GM19099 (cell line): ENCODE results near the gene XPO4.

Source experiments
- POLR2A ChIP-seq: IDR thresholded peaks from 3 replicates; pipeline ENCODE4 v1.6.1; 2011; ENCODE audit warnings: low read depth; ENCODE audit not compliant: insufficient read length; ENCODE audit errors: extremely low read depth

The XPO4 gene

DNA sequence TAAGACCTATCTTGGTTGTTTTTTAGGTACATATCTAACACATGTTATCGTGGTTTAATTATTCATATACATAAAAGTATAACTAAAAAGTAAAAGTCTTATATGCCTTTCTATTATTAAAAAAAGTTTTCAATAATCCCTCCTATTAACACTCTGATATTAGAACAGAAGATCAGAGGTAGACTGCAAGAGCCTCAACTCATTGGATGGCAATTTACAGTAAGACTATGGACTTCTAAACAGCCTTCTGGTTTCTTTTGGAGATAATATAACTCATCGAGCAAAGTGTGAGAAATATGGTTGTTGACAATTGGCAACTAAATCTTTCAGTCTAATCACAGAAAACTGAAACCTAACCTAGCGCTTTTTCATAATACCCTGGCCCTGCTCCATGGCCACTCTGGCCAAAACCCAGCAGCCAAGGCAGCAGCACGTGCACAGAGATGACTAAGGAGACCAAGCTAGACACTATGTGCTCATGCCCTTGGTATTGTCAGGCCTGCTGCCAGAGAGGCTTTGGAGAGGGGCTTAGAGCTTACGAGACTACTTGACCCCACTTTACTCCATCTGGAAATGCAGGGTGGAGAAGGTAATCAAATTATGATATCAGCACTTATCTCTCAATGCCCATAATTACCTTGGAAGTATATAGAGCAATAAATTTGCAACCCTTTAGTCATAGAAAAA is 88.2 kb downstream of the XPO4 start:
- no peak for TF ChIP-seq POLR2A

DNA sequence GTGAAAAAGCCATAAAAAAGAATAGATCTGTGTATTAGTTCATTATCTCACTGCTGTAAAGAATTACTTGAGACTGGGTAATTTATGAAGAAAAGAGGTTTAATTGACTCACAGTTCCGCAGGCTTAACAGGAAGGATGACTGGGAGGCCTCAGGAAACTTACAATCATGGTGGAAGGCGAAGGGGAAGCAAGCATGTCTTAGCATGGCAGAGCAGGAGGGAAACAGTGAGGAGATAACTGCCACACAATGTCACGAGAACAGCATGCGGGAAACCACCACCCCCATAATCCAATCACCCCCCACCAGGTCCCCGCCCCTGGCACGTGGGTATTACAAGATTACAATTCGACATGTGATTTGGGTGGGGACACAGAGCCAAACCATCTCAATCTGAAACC is 89.7 kb downstream of the XPO4 start:
- TF ChIP-seq POLR2A = no peak

DNA sequence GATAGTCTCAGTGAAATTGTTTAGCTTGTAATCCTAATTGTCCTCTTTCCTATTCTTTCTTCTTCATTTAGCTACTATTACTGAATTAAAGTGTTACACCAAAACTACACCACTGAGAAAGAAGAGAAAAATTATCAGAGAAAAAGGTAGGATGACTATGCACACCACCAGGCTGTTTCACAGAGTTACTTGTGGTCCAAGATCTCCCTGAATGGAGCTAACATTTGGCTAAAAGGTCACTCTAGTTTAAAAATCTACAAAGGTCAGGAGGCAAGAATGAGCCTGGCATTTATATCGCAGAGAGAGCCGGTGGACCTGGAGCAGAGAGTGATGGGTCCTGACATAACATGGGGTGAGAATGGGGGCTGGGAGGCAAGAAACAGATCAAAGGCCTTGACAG is 91.7 kb downstream of the XPO4 start:
- TF ChIP-seq POLR2A = no peak

DNA sequence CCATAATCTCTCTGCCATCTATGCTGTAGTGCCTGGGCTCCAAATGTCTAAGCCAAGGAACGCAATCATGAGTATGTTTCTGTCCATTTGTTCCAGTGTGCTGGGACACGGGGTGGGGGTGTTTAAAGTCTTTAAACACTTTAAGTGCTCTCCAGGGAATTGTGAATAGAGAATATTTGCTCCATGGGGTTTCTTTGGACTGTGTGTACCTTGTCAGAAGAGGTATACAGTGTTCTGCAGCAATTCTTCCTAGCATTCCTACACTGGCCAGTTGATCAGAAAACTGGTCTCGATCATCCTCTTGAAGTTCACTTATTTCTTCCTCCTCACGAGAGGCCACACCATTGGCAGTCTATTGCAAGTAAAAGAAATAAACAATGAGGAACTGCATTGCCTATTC is 93.7 kb downstream of the XPO4 start:
- TF ChIP-seq POLR2A = no peak

DNA sequence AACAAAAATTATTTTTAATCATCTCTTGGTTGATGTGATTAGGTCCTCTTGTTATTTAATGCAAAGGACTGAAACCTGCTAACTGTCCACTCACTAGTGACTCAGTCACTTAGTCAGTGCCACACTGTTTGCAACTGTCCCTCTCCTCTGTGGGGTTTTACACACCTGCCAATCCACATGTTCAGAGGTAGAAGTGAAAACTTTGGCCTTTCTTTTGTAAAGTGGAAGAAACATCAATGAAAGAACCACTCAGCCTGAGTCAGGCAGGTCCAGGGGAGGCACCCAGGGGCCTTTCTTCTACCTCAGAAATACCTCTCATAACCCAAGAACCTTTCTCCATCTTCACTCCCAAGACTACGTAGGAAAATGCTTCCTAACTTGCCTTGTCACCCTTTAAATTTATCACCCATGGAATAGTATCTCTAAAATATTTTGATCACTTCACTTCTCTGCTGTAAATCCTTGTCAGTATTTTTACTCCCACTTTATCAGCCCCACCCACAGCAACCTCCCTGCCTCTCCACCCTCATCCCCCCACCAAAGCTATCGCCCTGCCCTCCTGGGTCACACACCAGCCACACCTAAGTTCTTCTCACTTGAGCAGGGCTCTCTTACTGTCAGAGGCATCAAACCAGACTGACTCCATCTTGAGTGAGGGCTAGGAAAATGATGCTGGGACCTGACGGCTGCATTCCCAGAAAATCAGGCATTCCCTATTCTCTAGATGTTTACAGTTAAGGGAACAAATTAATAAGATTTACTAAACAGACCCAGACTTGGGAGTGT is 99.2 kb downstream of the XPO4 start:
- no peak for TF ChIP-seq POLR2A

DNA sequence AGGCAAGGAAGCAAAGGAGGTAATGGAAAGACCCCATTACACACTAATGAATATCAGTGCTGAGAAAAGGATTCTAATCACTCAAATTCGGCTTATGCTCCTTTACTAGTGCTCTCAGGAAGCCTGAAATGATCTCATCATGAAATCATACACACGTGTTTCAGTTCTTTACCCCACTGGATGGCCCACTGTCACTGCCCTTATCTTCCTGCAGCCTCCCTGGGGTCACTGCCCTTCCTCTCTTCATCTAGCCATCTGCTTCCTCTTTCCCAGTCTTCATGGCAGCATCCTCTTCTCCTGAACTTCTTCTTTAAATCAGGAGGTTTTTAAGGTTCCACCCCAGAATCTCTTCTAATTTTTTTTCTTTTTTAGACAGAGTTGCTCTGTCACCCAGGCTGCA is 100.8 kb downstream of the XPO4 start:
- TF ChIP-seq POLR2A = no peak

DNA sequence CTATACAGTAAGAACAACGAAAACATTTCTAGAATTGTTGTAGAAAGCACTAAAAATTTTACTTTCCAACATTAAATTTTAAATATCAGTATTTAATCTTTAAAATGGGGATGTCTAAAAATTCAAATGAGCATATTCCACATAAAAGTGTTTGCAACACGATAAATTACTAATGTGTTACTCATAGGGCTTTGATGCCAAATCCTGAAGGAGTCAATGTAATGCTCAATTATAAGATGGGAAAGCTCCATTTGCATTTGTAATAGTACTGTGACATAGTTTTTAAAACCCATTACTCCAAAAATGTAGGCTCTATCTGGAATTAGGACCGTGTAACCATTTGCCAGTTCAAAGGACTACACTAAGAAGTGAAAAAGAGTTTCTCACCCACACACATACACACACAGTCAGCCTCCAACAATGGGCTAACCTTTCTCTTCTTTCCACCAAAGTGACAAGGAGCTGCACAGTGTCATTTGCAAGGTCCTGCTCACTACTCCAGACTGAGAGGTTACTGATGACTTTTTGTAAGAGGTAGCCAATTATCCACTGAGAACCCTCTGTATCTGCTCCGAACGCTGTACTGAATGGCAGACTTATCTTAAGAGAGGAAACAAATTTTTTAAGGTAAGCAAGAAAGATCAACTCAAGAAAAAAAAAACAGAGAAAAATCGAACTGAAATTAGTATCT is 102.7 kb downstream of the XPO4 start:
- no peak for TF ChIP-seq POLR2A

DNA sequence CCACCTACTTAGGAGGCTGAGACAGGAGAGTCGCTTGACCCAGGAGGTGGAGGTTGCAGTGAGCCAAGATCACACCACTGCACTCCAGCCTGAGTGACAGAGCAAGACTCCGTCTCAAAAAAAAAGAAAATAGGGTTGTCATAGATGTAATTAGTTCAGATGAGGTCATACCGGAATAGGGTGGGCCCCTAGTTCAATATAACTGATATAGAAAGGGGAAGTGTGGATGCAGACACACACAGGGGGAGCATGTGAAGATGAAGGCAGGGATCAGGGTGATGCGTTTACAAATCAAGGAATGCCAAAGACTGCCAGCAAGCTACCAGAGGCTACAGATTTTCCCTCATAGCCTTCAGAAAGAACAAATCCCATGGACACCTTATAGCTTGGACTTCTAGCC is 104.5 kb downstream of the XPO4 start:
- no peak for TF ChIP-seq POLR2A

DNA sequence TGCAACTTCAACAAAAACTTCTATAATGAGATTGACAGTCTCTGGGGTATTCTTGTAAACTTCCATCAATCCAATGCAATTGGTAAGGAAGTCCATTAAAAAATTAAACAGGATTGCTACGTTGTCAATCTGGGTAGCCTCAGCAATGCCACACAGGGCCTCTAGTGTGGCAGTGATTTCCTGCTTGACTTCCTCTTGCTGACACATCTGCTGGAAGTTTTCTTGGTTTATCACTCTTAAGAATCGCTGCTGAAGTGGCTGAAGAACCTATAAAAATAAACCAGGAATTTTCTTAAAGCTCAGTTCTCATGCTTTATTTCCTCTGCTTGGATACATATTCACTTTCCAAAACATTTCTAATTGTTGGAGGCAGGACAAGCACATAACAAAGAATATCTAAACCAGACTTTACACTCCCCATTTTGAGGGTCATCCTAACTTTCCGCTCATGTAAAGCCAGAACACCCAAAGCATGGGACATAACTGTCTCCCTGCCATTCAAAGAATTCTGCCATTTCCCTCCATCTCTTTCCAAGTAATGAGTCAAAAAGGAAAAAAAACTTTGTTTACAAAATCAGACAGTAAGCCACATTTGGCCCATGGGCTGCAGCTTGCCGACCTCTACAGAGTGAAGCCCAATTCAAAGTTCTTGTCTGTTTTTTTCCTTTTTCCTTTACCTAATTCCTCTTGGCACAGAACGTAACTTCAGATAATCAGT is 105.6 kb downstream of the XPO4 start:
- TF ChIP-seq POLR2A = no peak

DNA sequence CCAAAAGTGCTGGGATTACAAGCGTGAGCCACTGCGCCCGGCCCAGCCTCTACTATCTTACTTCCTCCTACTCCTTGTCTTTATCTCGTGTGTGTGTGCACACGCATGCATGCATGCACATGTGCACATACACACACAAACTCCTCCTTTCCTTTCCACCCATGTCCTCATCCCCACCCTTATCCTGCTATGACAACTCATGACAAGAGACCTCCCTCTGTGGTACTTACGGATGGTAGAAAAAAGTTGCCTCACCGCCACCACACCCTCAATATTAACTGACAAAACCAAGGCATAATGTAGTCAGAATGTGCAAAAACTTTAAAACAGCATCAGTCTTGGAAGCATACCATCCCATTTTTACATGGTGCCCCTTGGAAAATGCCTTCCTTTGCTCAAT is 112.9 kb downstream of the XPO4 start:
- TF ChIP-seq POLR2A = no peak

DNA sequence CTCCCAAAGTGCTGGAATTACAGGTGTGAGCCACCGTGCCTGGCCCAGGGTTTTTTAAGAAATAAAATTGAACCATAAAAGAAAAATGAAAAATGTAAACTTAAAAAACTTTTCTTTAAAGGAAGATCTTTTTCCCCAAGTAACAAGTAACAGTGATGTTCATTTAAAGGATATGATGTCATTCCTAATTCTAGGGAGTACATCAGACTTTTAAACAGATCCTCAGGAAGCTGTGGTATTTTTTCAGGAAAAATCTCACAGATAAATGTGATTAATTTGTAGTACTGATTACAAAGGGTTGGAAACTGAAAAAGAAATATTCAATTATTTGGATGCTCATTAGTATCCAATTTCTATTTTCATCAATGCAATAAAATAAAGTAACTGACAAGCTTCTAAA is 114.2 kb downstream of the XPO4 start:
- TF ChIP-seq POLR2A = no peak

DNA sequence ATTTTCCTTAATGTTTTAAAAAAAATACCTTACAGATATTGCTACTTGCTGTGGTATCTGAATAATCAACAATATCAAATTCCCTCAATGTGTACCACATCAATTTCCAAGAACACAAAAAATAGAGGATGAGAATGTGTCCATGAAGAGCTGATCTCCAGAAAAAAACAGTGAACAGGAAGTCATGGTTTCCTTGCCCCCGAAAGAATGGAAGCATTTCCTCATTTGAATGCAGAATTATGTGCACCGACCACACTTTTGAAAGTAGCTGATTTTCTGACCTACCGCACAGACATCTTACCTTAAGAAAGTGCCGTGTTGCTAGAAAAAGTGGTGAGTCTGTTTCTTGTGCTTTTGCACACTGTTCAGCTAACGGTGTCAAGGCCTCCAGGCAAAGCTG is 115.4 kb downstream of the XPO4 start:
- TF ChIP-seq POLR2A = no peak

DNA sequence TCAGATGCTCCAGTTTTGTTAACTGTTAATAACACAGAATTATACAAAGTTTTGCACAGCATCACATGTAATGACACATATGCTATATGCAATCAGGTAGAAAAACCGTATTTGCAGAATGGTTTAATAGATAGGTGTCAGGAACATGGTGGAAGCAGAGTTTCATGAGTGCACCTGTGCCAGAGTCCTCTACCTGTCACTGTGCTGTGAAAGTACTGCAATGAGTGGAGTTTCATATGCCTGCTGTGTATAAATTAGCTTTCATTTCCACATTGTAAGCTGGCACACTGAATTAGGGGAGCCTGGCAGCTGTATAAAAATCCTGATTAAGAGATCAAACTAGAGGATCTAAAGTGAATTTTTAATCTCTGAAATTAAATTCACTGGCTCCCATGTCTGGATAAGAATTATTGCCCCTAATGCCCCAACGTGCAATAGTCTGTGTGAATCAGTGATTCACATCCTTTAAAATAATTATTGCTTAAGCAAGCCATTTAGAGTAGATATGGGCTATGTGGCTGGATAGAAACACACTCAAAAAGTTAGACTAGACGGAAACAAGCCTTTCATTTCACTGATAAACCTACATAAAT is 120.3 kb downstream of the XPO4 start:
- no peak for TF ChIP-seq POLR2A

DNA sequence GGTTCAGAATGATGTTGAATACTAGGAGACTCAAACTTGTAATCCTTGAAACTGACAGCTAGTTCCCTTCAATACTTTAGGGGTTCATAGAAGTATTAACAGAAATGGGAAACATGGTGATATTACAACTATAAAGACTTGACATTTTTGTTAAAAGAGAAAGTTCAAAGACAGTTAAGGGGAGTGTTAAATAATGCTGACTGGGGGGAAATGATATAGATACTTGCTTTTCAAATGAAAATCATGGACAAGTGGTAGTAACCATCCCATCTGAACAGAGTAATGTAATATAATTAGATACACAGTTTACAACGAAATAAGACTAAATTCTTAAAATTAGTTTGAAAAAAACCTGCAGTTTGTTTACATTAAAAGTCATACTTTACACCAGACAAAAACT is 122.2 kb downstream of the XPO4 start:
- no peak for TF ChIP-seq POLR2A

DNA sequence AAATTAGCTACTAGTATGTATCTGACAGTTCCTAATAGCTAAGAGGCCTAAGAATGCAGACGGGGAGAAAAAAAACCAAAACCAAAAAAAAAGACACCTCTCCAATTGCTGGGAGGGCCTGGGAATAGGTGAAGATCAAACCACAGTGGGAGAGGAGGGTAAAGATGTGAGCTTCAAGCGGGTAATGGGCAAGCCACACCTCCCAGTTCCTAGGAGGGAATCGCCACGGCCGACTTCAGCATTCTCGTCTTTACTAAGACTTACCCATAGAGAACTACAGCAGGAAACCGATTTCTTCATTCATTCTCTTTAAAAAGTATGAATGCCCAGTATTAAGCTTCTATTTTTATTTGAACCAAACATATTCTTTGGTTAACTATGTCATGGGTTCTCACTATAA is 123.1 kb downstream of the XPO4 start:
- TF ChIP-seq POLR2A = no peak
